DMS53 treated with DMSO at 0.1 percent for 48 hours (cell line): ENCODE data around the gene CFAP92.
"Not testable (repeated sequence)": the region's sequence is repeated elsewhere in the genome, so short reads cannot be mapped to it uniquely, and the experiment has no call there.

Experiments used
- DNase-seq: peaks from one replicate; lab custom pipeline; 2025; ENCODE audit not compliant: unreplicated experiment; lab: John Stamatoyannopoulos, UW

CFAP92 gene

GRCh38 chr3:128945041-128945877 lies 48.6 kb downstream of the CFAP92 start:
- no peak for DNase-seq

- DNase-seq: no peak
These were observed 51.5 kb downstream of the CFAP92 start for GRCh38 chr3:128942161-128942952.

GRCh38 chr3:128940252-128940651 lies 53.6 kb downstream of the CFAP92 start:
- DNase-seq: no peak

- no peak for DNase-seq
These were observed 57.5 kb downstream of the CFAP92 start for GRCh38 chr3:128936341-128936740.

- no peak for DNase-seq
These were observed 58.0 kb downstream of the CFAP92 start for GRCh38 chr3:128935922-128936321.

- DNase-seq: no peak
These were observed 60.0 kb downstream of the CFAP92 start for GRCh38 chr3:128933922-128934253.

- DNase-seq: no peak
These were observed 60.5 kb downstream of the CFAP92 start for GRCh38 chr3:128933213-128933921.

- no peak for DNase-seq
These were observed 61.2 kb downstream of the CFAP92 start for GRCh38 chr3:128932516-128933212.

- no peak for DNase-seq
These were observed 62.8 kb downstream of the CFAP92 start for GRCh38 chr3:128931046-128931445.

- no peak for DNase-seq
These were observed 64.5 kb downstream of the CFAP92 start for GRCh38 chr3:128929364-128929763.

GRCh38 chr3:128923986-128924385 lies 69.9 kb downstream of the CFAP92 start:
- DNase-seq: not testable (repeated sequence)

- DNase-seq: no peak
These were observed 70.3 kb downstream of the CFAP92 start for GRCh38 chr3:128923576-128923975.

- no peak for DNase-seq
These were observed 70.9 kb downstream of the CFAP92 start for GRCh38 chr3:128922804-128923459.

GRCh38 chr3:128919988-128920387 lies 73.9 kb downstream of the CFAP92 start:
- no peak for DNase-seq

- DNase-seq: no peak
These were observed 76.6 kb downstream of the CFAP92 start for GRCh38 chr3:128917291-128917690.

GRCh38 chr3:128914966-128915645 lies 78.8 kb downstream of the CFAP92 start:
- no peak for DNase-seq

GRCh38 chr3:128911911-128912310 lies 82.0 kb downstream of the CFAP92 start:
- no peak for DNase-seq

GRCh38 chr3:128910006-128910405 lies 83.9 kb downstream of the CFAP92 start:
- no peak for DNase-seq

GRCh38 chr3:128908951-128909350 lies 84.9 kb downstream of the CFAP92 start:
- no peak for DNase-seq
